GM12878 (cell line): ENCODE data around the gene PPP4R4. TPM values are rescaled to one million over a fixed set of nuclear protein-coding genes. Genes with fewer than 3 reads are reported as not detected.

Source experiments
- ATAC-seq: fragments of 200-7000 bp; cut with Tn5 transposase; 3 replicates; pipeline ENCODE4 v1.9.1; 2020; ENCODE audit warnings: mild to moderate bottlenecking, moderate library complexity
- BruUV-seq: library from RNA; stranded (reverse); fragments of 400-500 nt; replicated peaks from 2 replicates; lab custom pipeline; 2021; lab: Mats Ljungman, UMichigan
- CTCF ChIA-PET: fragments of 300-600 bp; sonication (Branson Sonifier 250); formaldehyde crosslinking; extraction: SDS; loops from one replicate; lab custom pipeline; 2021; ENCODE audit warnings: inconsistent platforms; lab: Yijun Ruan, JAX
- POLR2A ChIA-PET: fragments of 350-600 bp; formaldehyde crosslinking; extraction: SDS; loops from one replicate; lab custom pipeline; 2021; ENCODE audit warnings: inconsistent platforms; lab: Charles Lee
- RAD21 ChIA-PET: fragments of 300-600 bp; sonication (Branson Sonifier 250); formaldehyde crosslinking; loops from one replicate; lab custom pipeline; 2023; ENCODE audit warnings: antibody characterized with exemption; ENCODE audit not compliant: unreplicated experiment; lab: Charles Lee
- SMC1A ChIA-PET: fragments of 300-600 bp; sonication (Branson Sonifier 250); formaldehyde crosslinking; loops from one replicate; lab custom pipeline; 2023; ENCODE audit not compliant: unreplicated experiment, uncharacterized antibody; lab: Charles Lee
- DNase-seq: peaks from one replicate; pipeline ENCODE4 v3.0.0-alpha.2; 2011; ENCODE audit warnings: low read depth, low spot score
- FAIRE-seq: peaks from 3 replicates; lab custom pipeline; 2011; peaks lifted over from hg19 to GRCh38; lab: Jason Lieb, UNC
- H2AFZ ChIP-seq: 2 replicates; pipeline ENCODE4 v1.6.0; 2011; ENCODE audit warnings: low read depth, low read length, control low read depth; ENCODE audit not compliant: control insufficient read depth
- H3K27ac ChIP-seq: 2 replicates; pipeline ENCODE4 v1.5.1; 2011; ENCODE audit warnings: control low read depth; ENCODE audit not compliant: control insufficient read depth, insufficient read depth
- H3K27me3 ChIP-seq, 2 experiments: replicated peaks in 1 of 2; 2 replicates each; pipeline versions ENCODE4 v1.6.0 to v1.6.1; 2011; ENCODE audit warnings: low read length in 1 of 2; ENCODE audit not compliant: control insufficient read depth in 2 of 2, insufficient read depth in 2 of 2
- H3K36me3 ChIP-seq, 2 experiments: 2 replicates each; pipeline ENCODE4 v1.5.1; 2011; ENCODE audit warnings: low read length in 1 of 2; ENCODE audit not compliant: control insufficient read depth in 2 of 2, insufficient read depth in 2 of 2
- H3K4me1 ChIP-seq: 2 replicates; pipeline ENCODE4 v1.6.1; 2011; ENCODE audit warnings: mild to moderate bottlenecking, low read length, moderate library complexity, mixed read lengths; ENCODE audit not compliant: control insufficient read depth, insufficient read depth
- H3K4me2 ChIP-seq: 2 replicates; pipeline ENCODE4 v1.6.0; 2011; ENCODE audit warnings: control low read depth; ENCODE audit not compliant: control insufficient read depth, insufficient read depth
- H3K4me3 ChIP-seq: fragments of 200-600 bp; sonication (generic); 2 replicates; pipeline ENCODE4 v1.5.1; 2016
- H3K79me2 ChIP-seq: 2 replicates; pipeline ENCODE4 v1.6.0; 2011; ENCODE audit warnings: low read length; ENCODE audit not compliant: control insufficient read depth, insufficient read depth
- H3K9ac ChIP-seq: 2 replicates; pipeline ENCODE4 v1.8.0; 2011; ENCODE audit warnings: low read length, control low read depth, mixed read lengths; ENCODE audit not compliant: control insufficient read depth, insufficient read depth
- H3K9me3 ChIP-seq: replicated peaks from 3 replicates; pipeline ENCODE4 v1.5.1; 2011; ENCODE audit warnings: mild to moderate bottlenecking, low read length; ENCODE audit not compliant: control insufficient read depth, insufficient read depth
- H4K20me1 ChIP-seq: 2 replicates; pipeline ENCODE4 v1.6.0; 2011; ENCODE audit not compliant: control insufficient read depth, insufficient read depth
- BHLHE40 ChIP-seq, 2 experiments: fragments of 450-650 bp in 1 of 2; IDR thresholded peaks; 2 replicates each; pipeline ENCODE4 v1.6.1; 2011 to 2017; ENCODE audit warnings: low read depth in 2 of 2, borderline replicate concordance in 1 of 2, improper control_type of control experiment in 1 of 2, low read length in 1 of 2, mild to moderate bottlenecking in 1 of 2
- CREM ChIP-seq: IDR thresholded peaks from 2 replicates; pipeline ENCODE4 v1.6.1; 2014; ENCODE audit warnings: antibody characterized with exemption, low read depth
- KAT2A ChIP-seq: conservative IDR thresholded peaks from 2 replicates; pipeline ENCODE4 v1.6.1; 2011; ENCODE audit warnings: low read depth, low read length; ENCODE audit not compliant: control insufficient read depth
- MTA3 ChIP-seq: IDR thresholded peaks from 2 replicates; pipeline ENCODE4 v1.6.1; 2012; ENCODE audit warnings: low read length, inconsistent platforms, borderline replicate concordance
- MYB ChIP-seq: fragments of 150-350 bp; IDR thresholded peaks from 2 replicates; pipeline ENCODE4 v1.6.1; 2014; ENCODE audit warnings: mild to moderate bottlenecking, low read depth, low read length, borderline replicate concordance
- NFYA ChIP-seq: IDR thresholded peaks from 2 replicates; pipeline ENCODE4 v1.6.1; 2011; ENCODE audit warnings: low read depth, mild to moderate bottlenecking, low read length, improper control_type of control experiment, borderline replicate concordance
- PAX5 ChIP-seq: IDR thresholded peaks from 2 replicates; pipeline ENCODE4 v1.6.1; 2011; ENCODE audit warnings: low read depth, low read length, borderline replicate concordance
- POLR2AphosphoS5 ChIP-seq: IDR thresholded peaks from 2 replicates; pipeline ENCODE4 v1.6.1; 2011; ENCODE audit warnings: mild to moderate bottlenecking, low read length, inconsistent platforms
- RAD51 ChIP-seq: fragments of 450-650 bp; IDR thresholded peaks from 2 replicates; pipeline ENCODE4 v1.6.1; 2016; ENCODE audit warnings: moderate library complexity, mild to moderate bottlenecking, inconsistent platforms
- WRNIP1 ChIP-seq: IDR thresholded peaks from 2 replicates; pipeline ENCODE4 v1.6.1; 2011; ENCODE audit warnings: low read depth, low read length, improper control_type of control experiment, borderline replicate concordance
- WGBS: methylation state at CpG from one replicate; pipeline ENCODE4 v1.1.6; 2016; ENCODE audit warnings: low lambda C conversion rate; ENCODE audit not compliant: insufficient replicate concordance, insufficient coverage; ENCODE audit errors: missing lambda C conversion rate; 5-methylcytosine and 5-hydroxymethylcytosine counted together
- in situ Hi-C: fragments of 300-500 bp; cut with MboI; formaldehyde crosslinking; loops from 9 replicates; pipeline ENCODE4 v1.14.3; 2018; ENCODE audit warnings: mixed read lengths
- intact Hi-C: fragments of 100-400 bp; cut with micrococcal nuclease; formaldehyde crosslinking; loops from one replicate; pipeline ENCODE4 v1.14.2; 2022; ENCODE audit not compliant: unreplicated experiment
- polyA plus RNA-seq, 11 experiments: library from polyadenylated mRNA; depleted of rRNA in 4 of 11; unstranded in 6 of 11; stranded (reverse) in 5 of 11; fragments of >200 nt; fragmentation: Nextera tagmentation in 4 of 11; fragmentation: Illumina TruSeq in 1 of 11; extraction: Ambion mirVana in 4 of 11; extraction: Trizol in 1 of 11; gene quantifications; 1 replicate in 1 of 11; 2 replicates in 10 of 11; pipeline versions ENCODE4 v1.2.1 to v1.2.3, GENCODE V29; 2011 to 2016; ENCODE audit warnings: inconsistent platforms in 2 of 11, missing spikeins in 2 of 11, low read depth in 1 of 11
- total RNA-seq, 4 experiments: library from RNA; depleted of rRNA in 3 of 4; stranded (reverse); fragments of >200 nt in 3 of 4; fragmentation: Illumina TruSeq in 1 of 4; extraction: Trizol in 1 of 4; gene quantifications; 2 replicates each; pipeline versions ENCODE4 v1.2.1 to v1.2.3, GENCODE V29; 2013 to 2021

Gene PPP4R4
- total and polyA plus RNA-seq, 10 of the 15 experiments (the other 5 are each of a cell fraction or from before 2014, with no cell fraction given) = 0.01 to 0.13 (median 0.08) TPM; not detected in 4

DNA sequence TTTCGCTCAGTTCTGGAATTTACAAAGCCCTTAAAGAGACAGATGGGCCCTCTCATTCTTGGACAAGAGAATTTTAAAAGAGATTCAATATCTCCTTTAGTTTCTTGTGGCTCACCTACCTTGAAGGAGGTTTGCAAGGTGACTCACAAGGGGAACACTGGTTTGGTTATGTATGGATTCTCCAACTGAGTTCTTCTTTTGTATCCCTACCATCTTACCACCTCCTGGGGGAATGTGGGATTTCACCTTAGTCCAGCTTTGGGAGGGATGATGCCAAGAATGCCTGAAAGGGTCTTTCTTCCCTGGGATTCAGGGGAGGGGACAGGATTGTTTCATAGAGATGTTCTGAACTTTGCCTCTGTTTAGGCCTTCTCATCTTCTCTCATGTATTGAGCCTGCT, 3.7 kb downstream of the PPP4R4 start:
- in situ Hi-C loops (no loop called here), intact Hi-C loops (no loop called here)
- FAIRE-seq = no peak
- SMC1A ChIA-PET = no interaction called here
- RAD21 ChIA-PET = no interaction called here
- WGBS = 36% methylated on average over 1 of the region's 1 CpG
- Histone ChIP-seq H3K4me1 (no peaks in the 10 kb centered on the region; the same call in 1 of the 2 replicates), H3K4me2 (no peak overlapping the region), H3K27ac (no peak overlapping the region), H3K4me3 (no peak overlapping the region), H2AFZ (no peak overlapping the region), H4K20me1 (no peaks in the 10 kb centered on the region), H3K27me3 (peaks cover 0 to 25% of the 10 kb centered on the region in 2 experiments; a peak in 2 of 4 replicates), H3K9ac (no peak overlapping the region), H3K79me2 (no peaks in the 10 kb centered on the region), H3K9me3 (no peaks in the 10 kb centered on the region; the same call in 2 of the 3 replicates), H3K36me3 (no peaks in the 10 kb centered on the region)
- no TSS peak for BruUV-seq
- TF ChIP-seq POLR2AphosphoS5 (no peak), NFYA (no peak), MTA3 (no peak), CREM (no peak), KAT2A (no peak), BHLHE40 (IDR thresholded peaks at IDR 0.05; ENCODE audit: borderline replicate concordance in 1 of 2, low read depth in 2 of 2, low read length in 1 of 2) (no peak), MYB (no peak), PAX5 (no peak), WRNIP1 (no peak), RAD51 (no peak)
- POLR2A ChIA-PET = no interaction called here
- CTCF ChIA-PET = interaction anchor here (4.8 to 6.4 kb wide), 2 partner anchors 41 to 142 kb away, joined by 52 to 58 read pairs; no protein-coding TSS in a partner anchor
- DNase-seq = no peak
- no peak for ATAC-seq
